ENCODE data around the gene KIRREL2.
A peak's percentile ranks its signal among the peaks of the same experiment; 100 is the strongest.

KIRREL2 gene

GRCh38 chr19:35845215-35846037 is 11.3 kb upstream of the KIRREL2 start:
- peak in 1 of 2 donors; percentile 24 for DNase-seq

GRCh38 chr19:35846038-35846668 is 10.6 kb upstream of the KIRREL2 start:
- no peak for DNase-seq

GRCh38 chr19:35847911-35848310 is 8.8 kb upstream of the KIRREL2 start:
- no peak for DNase-seq

GRCh38 chr19:35848486-35848885 is 8.2 kb upstream of the KIRREL2 start:
- DNase-seq: no peak

- DNase-seq: no peak
Observed at GRCh38 chr19:35848919-35849505, 7.7 kb upstream of the KIRREL2 start.

GRCh38 chr19:35851213-35852028 is 5.3 kb upstream of the KIRREL2 start:
- DNase-seq: no peak

- no peak for DNase-seq
Observed at GRCh38 chr19:35852029-35852780, 4.5 kb upstream of the KIRREL2 start, which contains the start of gene NPHS1. TSS of gene NPHS1 (minus strand) at chr19:35852504. CDS start at chr19:35851837, 667 bp downstream.

GRCh38 chr19:35853038-35853756 is 3.5 kb upstream of the KIRREL2 start:
- no peak for DNase-seq

- DNase-seq: no peak
Observed at GRCh38 chr19:35858311-35858710, 1.6 kb downstream of the KIRREL2 start.

GRCh38 chr19:35859414-35859813 is 2.7 kb downstream of the KIRREL2 start:
- no peak for DNase-seq

GRCh38 chr19:35860436-35860817 is 3.7 kb downstream of the KIRREL2 start:
- DNase-seq: no peak

GRCh38 chr19:35860818-35861639 is 4.3 kb downstream of the KIRREL2 start:
- no peak for DNase-seq

- DNase-seq: no peak
Observed at GRCh38 chr19:35861640-35862160, 5.0 kb downstream of the KIRREL2 start.

GRCh38 chr19:35862528-35862927 is 5.8 kb downstream of the KIRREL2 start:
- no peak for DNase-seq

- no peak for DNase-seq
Observed at GRCh38 chr19:35863018-35863417, 6.3 kb downstream of the KIRREL2 start.

- DNase-seq: peak; percentile 15 to 40
Observed at GRCh38 chr19:35868172-35868822, 11.6 kb downstream of the KIRREL2 start, which contains the start of gene APLP1. TSS of gene APLP1 (plus strand) at chr19:35868574. CDS start at chr19:35868637, 63 bp downstream.

GRCh38 chr19:35868823-35869326 is 12.2 kb downstream of the KIRREL2 start:
- DNase-seq: no peak

GRCh38 chr19:35869327-35870123 is 12.8 kb downstream of the KIRREL2 start:
- DNase-seq: peak; percentile 63 to 75
